Thymus (tissue), 11 donors: ENCODE results near the gene AP1S3. TPM values are rescaled to one million over a fixed set of nuclear protein-coding genes. Genes with fewer than 3 reads are reported as not detected.

Source experiments
- DNase-seq, 9 donors: peaks; one replicate each; pipeline ENCODE4 v3.0.0-alpha.2; 2013; ENCODE audit warnings: low spot score in 9 of 9, low read depth in 6 of 9, missing footprints in 1 of 9
- H3K27ac ChIP-seq, 2 donors: one replicate each; pipeline ENCODE4 v1.5.1; 2013; ENCODE audit warnings: control low read depth in 1 of 2, low read depth in 1 of 2, low read length in 1 of 2, mild to moderate bottlenecking in 1 of 2, moderate library complexity in 1 of 2
- H3K27me3 ChIP-seq, 2 donors: one replicate each; pipeline ENCODE4 v1.5.1; 2013; ENCODE audit warnings: low read length in 1 of 2; ENCODE audit not compliant: control insufficient read depth in 2 of 2, insufficient read depth in 1 of 2
- H3K36me3 ChIP-seq, 2 donors: one replicate each; pipeline ENCODE4 v1.5.1; 2013; ENCODE audit warnings: low read length in 1 of 2, mild to moderate bottlenecking in 1 of 2, moderate library complexity in 1 of 2; ENCODE audit not compliant: control insufficient read depth in 2 of 2, insufficient read depth in 2 of 2
- H3K4me1 ChIP-seq, 2 donors: one replicate each; pipeline ENCODE4 v1.5.1; 2013; ENCODE audit warnings: low read length in 2 of 2; ENCODE audit not compliant: control insufficient read depth in 2 of 2, insufficient read depth in 2 of 2
- H3K4me3 ChIP-seq, 2 donors: one replicate each; pipeline ENCODE4 v1.5.1; 2013; ENCODE audit warnings: low read length in 2 of 2, control low read depth in 1 of 2, mild to moderate bottlenecking in 1 of 2
- H3K9me3 ChIP-seq, 2 donors: one replicate each; pipeline ENCODE4 v1.5.1; 2013; ENCODE audit warnings: low read length in 1 of 2, mild to moderate bottlenecking in 1 of 2; ENCODE audit not compliant: control insufficient read depth in 2 of 2, insufficient read depth in 1 of 2
- WGBS: extraction: QIAGEN DNeasy Blood & Tissue Kit; methylation state at CpG from one replicate; pipeline ENCODE4 v1.1.7; 2013; 5-methylcytosine and 5-hydroxymethylcytosine counted together
- polyA plus RNA-seq: library from polyadenylated mRNA; stranded (reverse); fragments of 200-250 nt; gene quantifications from one replicate; pipeline ENCODE4 v1.2.3, GENCODE V29; 2013
- total RNA-seq: library from RNA; stranded (reverse); fragments of 120-200 nt; gene quantifications from one replicate; pipeline ENCODE4 v1.2.4, GENCODE V29; 2013
- donor health status: healthy.

Gene AP1S3
- total and polyA plus RNA-seq, 2 donors = 1.6 to 2.5 TPM

- Histone ChIP-seq H3K4me3 (no peak overlapping the region), H3K4me1 (no peaks in the 10 kb centered on the region), H3K27me3 (no peaks in the 10 kb centered on the region), H3K36me3 (no peaks in the 10 kb centered on the region), H3K27ac (no peak overlapping the region), H3K9me3 (no peaks in the 10 kb centered on the region)
- 96% methylated on average over 2 of the region's 2 CpGs for WGBS
- no peak for DNase-seq
Measured at GRCh38 chr2:223729781-223730180, 107.6 kb downstream of the AP1S3 start.

DNA sequence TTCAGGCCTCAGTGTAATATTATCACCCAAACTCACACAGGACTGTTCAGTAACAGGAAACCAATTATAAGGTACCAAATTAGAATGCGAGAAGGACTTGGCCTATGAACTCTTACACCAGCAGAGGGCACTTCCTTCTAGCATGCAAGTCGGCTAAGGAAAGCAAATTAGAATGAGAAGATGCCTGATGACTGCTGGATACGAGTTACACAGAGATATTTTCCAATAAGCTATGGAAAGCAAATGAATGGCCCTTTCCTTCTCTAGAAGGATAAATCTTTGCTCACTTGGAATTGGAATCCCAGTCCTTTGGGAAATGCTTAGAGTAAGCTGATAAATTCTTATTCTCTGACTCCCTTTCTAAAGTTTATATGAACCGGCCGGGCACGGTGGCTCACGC lies 109.8 kb downstream of the AP1S3 start:
- Histone ChIP-seq H3K36me3 (no peaks in the 10 kb centered on the region), H3K27ac (no peak overlapping the region), H3K27me3 (no peaks in the 10 kb centered on the region), H3K9me3 (no peaks in the 10 kb centered on the region), H3K4me1 (no peaks in the 10 kb centered on the region), H3K4me3 (no peak overlapping the region)
- peak in 7 of 9 donors; percentile 2 to 53 (median 8) for DNase-seq
- 58% methylated on average over 7 of the region's 7 CpGs for WGBS

GRCh38 chr2:223725986-223726970 lies 111.1 kb downstream of the AP1S3 start:
- Histone ChIP-seq H3K4me3 (no peak overlapping the region), H3K27ac (no peak overlapping the region), H3K4me1 (no peaks in the 10 kb centered on the region), H3K9me3 (no peaks in the 10 kb centered on the region), H3K27me3 (no peaks in the 10 kb centered on the region), H3K36me3 (no peaks in the 10 kb centered on the region)
- WGBS = 95% methylated on average over 8 of the region's 8 CpGs
- DNase-seq = no peak

GRCh38 chr2:223725494-223725893 lies 111.9 kb downstream of the AP1S3 start:
- Histone ChIP-seq H3K27ac (no peak overlapping the region), H3K27me3 (no peaks in the 10 kb centered on the region), H3K9me3 (no peaks in the 10 kb centered on the region), H3K36me3 (no peaks in the 10 kb centered on the region), H3K4me3 (no peak overlapping the region), H3K4me1 (no peaks in the 10 kb centered on the region)
- WGBS = 75% methylated on average over 5 of the region's 5 CpGs
- no peak for DNase-seq

GRCh38 chr2:223724861-223725260 lies 112.5 kb downstream of the AP1S3 start:
- H3K4me1 ChIP-seq = no peaks in the 10 kb centered on the region
- no peak overlapping the region for H3K27ac ChIP-seq
- no peaks in the 10 kb centered on the region for H3K9me3 ChIP-seq
- H3K27me3 ChIP-seq = no peaks in the 10 kb centered on the region
- DNase-seq = no peak
- WGBS = 94% methylated on average over 4 of the region's 4 CpGs
- no peaks in the 10 kb centered on the region for H3K36me3 ChIP-seq
- no peak overlapping the region for H3K4me3 ChIP-seq

- Histone ChIP-seq H3K36me3 (no peaks in the 10 kb centered on the region), H3K4me3 (no peak overlapping the region), H3K9me3 (no peaks in the 10 kb centered on the region), H3K4me1 (no peaks in the 10 kb centered on the region), H3K27ac (no peak overlapping the region), H3K27me3 (no peaks in the 10 kb centered on the region)
- DNase-seq = no peak
- 93% methylated on average over 5 of the region's 5 CpGs for WGBS
Measured at GRCh38 chr2:223723954-223724411, 113.4 kb downstream of the AP1S3 start.

- WGBS = 95% methylated on average over 9 of the region's 9 CpGs
- Histone ChIP-seq H3K4me3 (no peak overlapping the region), H3K27me3 (no peaks in the 10 kb centered on the region), H3K27ac (no peak overlapping the region), H3K9me3 (no peaks in the 10 kb centered on the region), H3K36me3 (no peaks in the 10 kb centered on the region), H3K4me1 (no peaks in the 10 kb centered on the region)
- DNase-seq = no peak
Measured at GRCh38 chr2:223722226-223722625, 115.2 kb downstream of the AP1S3 start.

- Histone ChIP-seq H3K9me3 (no peaks in the 10 kb centered on the region), H3K4me1 (no peaks in the 10 kb centered on the region), H3K4me3 (no peak overlapping the region), H3K36me3 (no peaks in the 10 kb centered on the region), H3K27me3 (no peaks in the 10 kb centered on the region), H3K27ac (no peak overlapping the region)
- no peak for DNase-seq
- 99% methylated on average over 5 of the region's 5 CpGs for WGBS
Measured at GRCh38 chr2:223721746-223722145, 115.6 kb downstream of the AP1S3 start.

- H3K4me3 ChIP-seq = no peak overlapping the region
- no peak overlapping the region for H3K27ac ChIP-seq
- H3K4me1 ChIP-seq = no peaks in the 10 kb centered on the region
- H3K27me3 ChIP-seq = no peaks in the 10 kb centered on the region
- no peak for DNase-seq
- H3K9me3 ChIP-seq = no peaks in the 10 kb centered on the region
- WGBS = 80% methylated on average over 1 of the region's 1 CpG
- no peaks in the 10 kb centered on the region for H3K36me3 ChIP-seq
Measured at GRCh38 chr2:223720367-223720766, 117.0 kb downstream of the AP1S3 start.
